B cell (primary cell): ENCODE data around the gene CLEC2A. TPM values are rescaled to one million over a fixed set of nuclear protein-coding genes. Genes with fewer than 3 reads are reported as not detected.

Source experiments
- ATAC-seq: fragments of 200-7000 bp; cut with Tn5 transposase; one replicate; pipeline ENCODE4 v1.10.0; 2021; ENCODE audit warnings: low read depth, mild to moderate bottlenecking, moderate number of reproducible peaks, moderate library complexity
- CTCF ChIA-PET: fragments of 350-600 bp; sonication (Branson Sonifier 250); formaldehyde crosslinking; loops from one replicate; lab custom pipeline; 2021; ENCODE audit warnings: antibody characterized with exemption, inconsistent platforms; lab: Charles Lee
- POLR2A ChIA-PET: fragments of 350-600 bp; sonication (Branson Sonifier 250); formaldehyde crosslinking; loops from one replicate; lab custom pipeline; 2021; ENCODE audit warnings: antibody characterized with exemption; lab: Charles Lee
- DNase-seq: peaks from one replicate; pipeline ENCODE4 v3.0.0; 2013
- H2AFZ ChIP-seq: 2 replicates; pipeline ENCODE4 v1.6.1; 2012; ENCODE audit warnings: mild to moderate bottlenecking, low read depth, low read length; ENCODE audit not compliant: insufficient read depth, poor library complexity, severe bottlenecking
- H3K27ac ChIP-seq, 2 donors: 1 replicate in 1 of 2; 2 replicates in 1 of 2; pipeline ENCODE4 v1.5.1; 2012 to 2013; ENCODE audit warnings: low read length in 2 of 2, mild to moderate bottlenecking in 2 of 2, moderate library complexity in 1 of 2
- H3K27me3 ChIP-seq, 4 experiments: fragments of 200-600 bp in 1 of 4; sonication (generic) in 1 of 4; replicated peaks in 1 of 4; 1 replicate in 2 of 4; 2 replicates in 2 of 4; pipeline versions ENCODE4 v1.6.1 to v1.7.0; 2013 to 2016; ENCODE audit warnings: low read length in 3 of 4, mild to moderate bottlenecking in 2 of 4, mixed read lengths in 1 of 4, moderate library complexity in 1 of 4; ENCODE audit not compliant: insufficient read depth in 4 of 4, control insufficient read depth in 3 of 4; ENCODE audit errors: control extremely low read depth in 1 of 4
- H3K36me3 ChIP-seq, 2 experiments: replicated peaks in 1 of 2; 1 replicate in 1 of 2; 2 replicates in 1 of 2; pipeline versions ENCODE4 v1.6.1 to v1.7.1; 2013; ENCODE audit warnings: low read length in 1 of 2; ENCODE audit not compliant: insufficient read depth in 2 of 2, control insufficient read depth in 1 of 2; ENCODE audit errors: control extremely low read depth in 1 of 2, extremely low read depth in 1 of 2
- H3K4me1 ChIP-seq, 2 donors: fragments of 200-600 bp in 1 of 2; sonication (generic) in 1 of 2; 1 replicate in 1 of 2; 2 replicates in 1 of 2; pipeline versions ENCODE4 v1.5.1 to v1.6.1; 2013 to 2017; ENCODE audit warnings: low read length in 2 of 2; ENCODE audit not compliant: control insufficient read depth in 2 of 2, insufficient read depth in 2 of 2
- H3K4me2 ChIP-seq: replicated peaks from 2 replicates; pipeline ENCODE3; 2012; ENCODE audit warnings: mild to moderate bottlenecking, low read depth, low read length; ENCODE audit not compliant: poor library complexity, severe bottlenecking
- H3K4me3 ChIP-seq, 5 experiments: fragments of 200-600 bp in 1 of 5; sonication (generic) in 1 of 5; 1 replicate in 3 of 5; 2 replicates in 2 of 5; pipeline versions ENCODE4 v1.5.1 to v1.7.0; 2011 to 2016; ENCODE audit warnings: low read length in 4 of 5, mild to moderate bottlenecking in 4 of 5, low read depth in 2 of 5, control low read depth in 1 of 5, moderate library complexity in 1 of 5; ENCODE audit not compliant: insufficient read depth in 1 of 5; ENCODE audit errors: control extremely low read depth in 1 of 5, extremely low read depth in 1 of 5
- H3K79me2 ChIP-seq: fragments of 200-600 bp; sonication (generic); one replicate; pipeline ENCODE4 v1.6.0; 2016; ENCODE audit warnings: low read length; ENCODE audit not compliant: control insufficient read depth, insufficient read depth
- H3K9ac ChIP-seq: fragments of 200-600 bp; sonication (generic); 2 replicates; pipeline ENCODE4 v1.6.1; 2017; ENCODE audit warnings: mild to moderate bottlenecking, low read length, moderate library complexity
- H3K9me3 ChIP-seq, 3 donors: one replicate each; pipeline versions ENCODE4 v1.6.1 to v1.7.1; 2013; ENCODE audit warnings: low read length in 2 of 3; ENCODE audit not compliant: control insufficient read depth in 2 of 3, insufficient read depth in 1 of 3; ENCODE audit errors: control extremely low read depth in 1 of 3
- H4K20me1 ChIP-seq: 2 replicates; pipeline ENCODE4 v1.6.0; 2012; ENCODE audit warnings: mild to moderate bottlenecking, low read length; ENCODE audit not compliant: insufficient read depth, control insufficient read depth, poor library complexity, severe bottlenecking
- H3K27ac Mint-ChIP-seq: one replicate; pipeline ENCODE4 v1.8.0; 2021; ENCODE audit warnings: mixed read lengths
- H3K27me3 Mint-ChIP-seq: one replicate; pipeline ENCODE4 v1.8.0; 2021; ENCODE audit warnings: mixed read lengths
- H3K4me1 Mint-ChIP-seq: one replicate; pipeline ENCODE4 v1.8.0; 2021; ENCODE audit warnings: mixed read lengths
- H3K4me3 Mint-ChIP-seq: one replicate; pipeline ENCODE4 v1.8.0; 2021; ENCODE audit warnings: mixed read lengths
- H3K9me3 Mint-ChIP-seq: one replicate; pipeline ENCODE4 v1.8.0; 2022; ENCODE audit warnings: mixed read lengths; ENCODE audit not compliant: insufficient read depth
- CTCF ChIP-seq: fragments of 200-600 bp; IDR thresholded peaks from one replicate; pipeline ENCODE4 v1.8.0; 2022; ENCODE audit warnings: antibody characterized with exemption, mild to moderate bottlenecking
- EZH2 ChIP-seq: IDR thresholded peaks from 2 replicates; pipeline ENCODE4 v1.6.1; 2012; ENCODE audit warnings: borderline replicate concordance, low read depth, mild to moderate bottlenecking, moderate library complexity, low read length; ENCODE audit not compliant: insufficient read depth, poor library complexity, severe bottlenecking
- WGBS: methylation state at CpG from one replicate; pipeline ENCODE4 v1.1.5; 2013; ENCODE audit warnings: missing lambda C conversion rate; ENCODE audit not compliant: insufficient coverage; 5-methylcytosine and 5-hydroxymethylcytosine counted together
- intact Hi-C: fragments of 100-400 bp; cut with micrococcal nuclease; formaldehyde crosslinking; loops from one replicate; pipeline ENCODE4 v1.10.0; 2022
- polyA plus RNA-seq: library from polyadenylated mRNA; depleted of rRNA; stranded (reverse); fragments of >200 nt; gene quantifications from 2 replicates; pipeline ENCODE4 v1.2.3, GENCODE V29; 2012
- total RNA-seq, 2 donors: library from RNA; stranded (reverse); fragments of 120-200 nt in 1 of 2; gene quantifications; 1 replicate in 1 of 2; 2 replicates in 1 of 2; pipeline versions ENCODE4 v1.2.3 to v1.2.4, GENCODE V29; 2013 to 2022

CLEC2A gene
- total and polyA plus RNA-seq, 2 donors (not counting 1 experiment from before 2014, with no cell fraction given), result not detected

- H3K9me3 ChIP-seq, result no peaks in the 10 kb centered on the region
- peak overlapping the region; percentile 64 for H2AFZ ChIP-seq
- no peaks in the 10 kb centered on the region for H3K36me3 ChIP-seq
- no peaks in the 10 kb centered on the region for H3K27me3 Mint-ChIP-seq
- H3K4me1 Mint-ChIP-seq, result peaks cover 34% of the 10 kb centered on the region
- DNase-seq (peak; percentile 27), ATAC-seq (no peak)
- intact Hi-C loops, result no loop called here
- peak overlapping the region; percentile 99 for H3K27ac Mint-ChIP-seq
- ChIA-PET CTCF (no interaction called here), POLR2A (no interaction called here)
- no peaks in the 10 kb centered on the region for H3K9me3 Mint-ChIP-seq
- TF ChIP-seq CTCF (no peak), EZH2 (no peak)
- H3K27ac ChIP-seq, result peak overlapping the region; percentile 89 to 90
- peaks cover 49% of the 10 kb centered on the region for H3K79me2 ChIP-seq
- H3K4me2 ChIP-seq, result peak overlapping the region; percentile 75
- peak overlapping the region; percentile 69 for H3K9ac ChIP-seq
- WGBS, result no CpG with 5 or more reads among the region's 2 CpGs
- peaks cover 10 to 13% of the 10 kb centered on the region in 2 donors for H3K4me1 ChIP-seq
- no peaks in the 10 kb centered on the region for H3K27me3 ChIP-seq
- peak overlapping the region; percentile 51 to 97 (median 66) for H3K4me3 ChIP-seq
- H4K20me1 ChIP-seq, result no peaks in the 10 kb centered on the region
- H3K4me3 Mint-ChIP-seq, result peak overlapping the region; percentile 92
Measured at GRCh38 chr12:9870286-9870866, 61.8 kb downstream of the CLEC2A start.
